HG02970 (cell line): ENCODE results near the gene PRR23E.

Source experiments
- ATAC-seq: cut with Tn5 transposase; IDR thresholded peaks from one replicate; pipeline ENCODE4 v1.9.1; 2021; ENCODE audit warnings: mild to moderate bottlenecking, moderate library complexity, moderate number of reproducible peaks; ENCODE audit not compliant: unreplicated experiment, low FRiP score

PRR23E gene

GRCh38 chr3:127221037-127221436 is 28.1 kb downstream of the PRR23E start:
- no peak for ATAC-seq

GRCh38 chr3:127221446-127222035 is 28.6 kb downstream of the PRR23E start:
- ATAC-seq = no peak

GRCh38 chr3:127222163-127222562 is 29.2 kb downstream of the PRR23E start:
- ATAC-seq = no peak

GRCh38 chr3:127222664-127223063 is 29.7 kb downstream of the PRR23E start:
- no peak for ATAC-seq

GRCh38 chr3:127224118-127224517 is 31.2 kb downstream of the PRR23E start:
- no peak for ATAC-seq

- no peak for ATAC-seq
These were observed 33.5 kb downstream of the PRR23E start for GRCh38 chr3:127226457-127226856.

GRCh38 chr3:127226946-127227842 is 34.3 kb downstream of the PRR23E start:
- ATAC-seq = no peak

GRCh38 chr3:127228866-127229265 is 35.9 kb downstream of the PRR23E start:
- no peak for ATAC-seq

GRCh38 chr3:127233371-127233770 is 40.4 kb downstream of the PRR23E start:
- no peak for ATAC-seq

- ATAC-seq = no peak
These were observed 41.8 kb downstream of the PRR23E start for GRCh38 chr3:127234778-127235177.

GRCh38 chr3:127235706-127236105 is 42.8 kb downstream of the PRR23E start:
- ATAC-seq = no peak

- no peak for ATAC-seq
These were observed 44.9 kb downstream of the PRR23E start for GRCh38 chr3:127237835-127238234.

- ATAC-seq = no peak
These were observed 45.7 kb downstream of the PRR23E start for GRCh38 chr3:127238602-127239001.

- no peak for ATAC-seq
These were observed 54.4 kb downstream of the PRR23E start for GRCh38 chr3:127247292-127247691.
